Spleen (tissue), 7 donors: ENCODE data around the gene ARL6IP4.

ENCODE experiments used
- POLR2AphosphoS5 ChIP-seq, 3 donors: sonication (generic); formaldehyde crosslinking; IDR thresholded peaks; one replicate each; pipeline ENCODE4 v1.5.1; 2017; ENCODE audit warnings: antibody characterized with exemption in 3 of 3
- TF ChIP-seq, protein P1 (sequence below), 11 experiments: fragments of 200-600 bp in 7 of 11; fragments of 450-650 bp in 4 of 11; sonication (generic) in 4 of 11; IDR thresholded peaks in 8 of 11; conservative IDR thresholded peaks in 3 of 11; 1 replicate in 7 of 11; 2 replicates in 4 of 11; pipeline versions ENCODE4 v1.4.0 to v1.8.0; 2016 to 2021; ENCODE audit warnings: antibody characterized with exemption in 11 of 11, inconsistent platforms in 4 of 11, mild to moderate bottlenecking in 1 of 11
- donor health status: DM: no; HTN: no; CAD: no; lungs with moderate emphysema.
- donor health status: DM: no; HTN: no; CAD: no.
- donor health status: DM: no; HTN: no; CAD: no.

DNA sequence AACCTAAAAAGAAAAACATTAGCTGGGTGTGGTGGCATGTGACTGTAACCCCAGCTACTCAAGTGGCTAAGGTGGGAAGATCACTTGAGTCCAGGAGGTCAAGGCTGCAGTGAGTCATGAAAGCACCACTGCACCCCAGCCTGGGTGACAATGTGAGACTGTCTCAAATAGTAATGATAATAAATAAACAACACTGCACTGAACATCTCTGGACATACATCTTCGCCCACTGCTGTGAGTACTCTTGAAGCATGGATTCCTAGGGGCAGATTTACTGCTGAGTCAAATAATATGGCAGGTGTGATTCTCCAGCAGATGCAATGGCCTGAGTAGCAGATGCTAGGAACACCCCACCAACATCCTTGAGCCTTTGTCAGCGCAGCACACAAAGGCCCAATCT, 37.8 kb upstream of the ARL6IP4 start:
- TF ChIP-seq, protein P1, sequence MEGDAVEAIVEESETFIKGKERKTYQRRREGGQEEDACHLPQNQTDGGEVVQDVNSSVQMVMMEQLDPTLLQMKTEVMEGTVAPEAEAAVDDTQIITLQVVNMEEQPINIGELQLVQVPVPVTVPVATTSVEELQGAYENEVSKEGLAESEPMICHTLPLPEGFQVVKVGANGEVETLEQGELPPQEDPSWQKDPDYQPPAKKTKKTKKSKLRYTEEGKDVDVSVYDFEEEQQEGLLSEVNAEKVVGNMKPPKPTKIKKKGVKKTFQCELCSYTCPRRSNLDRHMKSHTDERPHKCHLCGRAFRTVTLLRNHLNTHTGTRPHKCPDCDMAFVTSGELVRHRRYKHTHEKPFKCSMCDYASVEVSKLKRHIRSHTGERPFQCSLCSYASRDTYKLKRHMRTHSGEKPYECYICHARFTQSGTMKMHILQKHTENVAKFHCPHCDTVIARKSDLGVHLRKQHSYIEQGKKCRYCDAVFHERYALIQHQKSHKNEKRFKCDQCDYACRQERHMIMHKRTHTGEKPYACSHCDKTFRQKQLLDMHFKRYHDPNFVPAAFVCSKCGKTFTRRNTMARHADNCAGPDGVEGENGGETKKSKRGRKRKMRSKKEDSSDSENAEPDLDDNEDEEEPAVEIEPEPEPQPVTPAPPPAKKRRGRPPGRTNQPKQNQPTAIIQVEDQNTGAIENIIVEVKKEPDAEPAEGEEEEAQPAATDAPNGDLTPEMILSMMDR (IDR thresholded peaks at IDR 0.05 in 8 of 11, conservative IDR thresholded peaks at IDR 0.05 in 3 of 11): no peak
- TF ChIP-seq POLR2AphosphoS5 (IDR thresholded peaks at IDR 0.05): no peak
